HEK293T (cell line): ENCODE measurements around the gene IMMT.

ENCODE experiments used
- CTCF ChIA-PET: fragments of 350-600 bp; formaldehyde crosslinking; extraction: SDS; loops from one replicate; lab custom pipeline; 2021; ENCODE audit warnings: antibody characterized with exemption, inconsistent platforms; lab: Yijun Ruan, JAX
- POLR2A ChIA-PET: fragments of 350-600 bp; formaldehyde crosslinking; extraction: SDS; loops from one replicate; lab custom pipeline; 2020; ENCODE audit warnings: antibody characterized with exemption, inconsistent platforms; lab: Yijun Ruan, JAX
- DNase-seq: peaks from one replicate; pipeline ENCODE4 v3.0.0; 2012; ENCODE audit warnings: mixed read lengths; ENCODE audit errors: extremely low spot score
- ARNT ChIP-seq: fragments of 450-650 bp; IDR thresholded peaks from 2 replicates; pipeline ENCODE4 v1.6.1; 2017; ENCODE audit warnings: mild to moderate bottlenecking
- BHLHE40 ChIP-seq: fragments of 450-650 bp; IDR thresholded peaks from 2 replicates; pipeline ENCODE4 v1.6.1; 2016; ENCODE audit warnings: mild to moderate bottlenecking, moderate library complexity, borderline replicate concordance
- CTBP1 ChIP-seq: fragments of 450-650 bp; IDR thresholded peaks from 2 replicates; pipeline ENCODE4 v1.6.1; 2016; ENCODE audit warnings: borderline replicate concordance
- ELF4 ChIP-seq: fragments of 450-650 bp; IDR thresholded peaks from 2 replicates; pipeline ENCODE4 v1.6.1; 2017; ENCODE audit warnings: antibody characterized with exemption
- FOXA1 ChIP-seq: fragments of 450-650 bp; IDR thresholded peaks from 2 replicates; pipeline ENCODE4 v1.6.1; 2016; ENCODE audit warnings: mild to moderate bottlenecking
- FOXK2 ChIP-seq: fragments of 450-650 bp; IDR thresholded peaks from 2 replicates; pipeline ENCODE4 v1.6.1; 2016; ENCODE audit warnings: mild to moderate bottlenecking
- FOXM1 ChIP-seq: fragments of 450-650 bp; IDR thresholded peaks from 2 replicates; pipeline ENCODE4 v1.6.1; 2017; ENCODE audit warnings: mild to moderate bottlenecking, borderline replicate concordance
- HDGF ChIP-seq: fragments of 450-650 bp; IDR thresholded peaks from 2 replicates; pipeline ENCODE4 v1.6.1; 2017; ENCODE audit warnings: antibody characterized with exemption, borderline replicate concordance
- L3MBTL2 ChIP-seq: fragments of 450-650 bp; conservative IDR thresholded peaks from 2 replicates; pipeline ENCODE4 v1.6.1; 2016; ENCODE audit warnings: mild to moderate bottlenecking
- LEF1 ChIP-seq: fragments of 450-650 bp; IDR thresholded peaks from 2 replicates; pipeline ENCODE4 v1.6.1; 2017; ENCODE audit warnings: mild to moderate bottlenecking, borderline replicate concordance
- NFRKB ChIP-seq: fragments of 450-650 bp; IDR thresholded peaks from 2 replicates; pipeline ENCODE4 v1.6.1; 2016; ENCODE audit warnings: mild to moderate bottlenecking, moderate library complexity
- PKNOX1 ChIP-seq: fragments of 450-650 bp; IDR thresholded peaks from 2 replicates; pipeline ENCODE4 v1.6.1; 2016
- SP1 ChIP-seq: fragments of 450-650 bp; IDR thresholded peaks from 2 replicates; pipeline ENCODE4 v1.6.1; 2017
- SUZ12 ChIP-seq: fragments of 450-650 bp; IDR thresholded peaks from 2 replicates; pipeline ENCODE4 v1.6.1; 2016; ENCODE audit warnings: mild to moderate bottlenecking
- TARDBP ChIP-seq: fragments of 450-650 bp; IDR thresholded peaks from 2 replicates; pipeline ENCODE4 v1.6.1; 2016
- ZNF384 ChIP-seq: fragments of 450-650 bp; IDR thresholded peaks from 2 replicates; pipeline ENCODE4 v1.6.1; 2016

The IMMT gene

GRCh38 chr2:86214503-86214832, 19.2 kb upstream of the IMMT start:
- TF ChIP-seq L3MBTL2 = no peak
- TF ChIP-seq FOXM1 = no peak
- no peak for TF ChIP-seq SUZ12
- TF ChIP-seq NFRKB = no peak
- ChIA-PET POLR2A (no interaction called here), CTCF (interaction anchor here (0.6 kb wide), 1 partner anchor 157 kb away, joined by 3 read pairs; no protein-coding TSS in a partner anchor)
- DNase-seq = no peak

- no peak for DNase-seq
- ChIA-PET POLR2A (no interaction called here), CTCF (interaction anchor here (0.6 to 0.7 kb wide), 2 partner anchors 72 to 158 kb away, joined by 3 read pairs; no protein-coding TSS in a partner anchor)
- TF ChIP-seq ELF4 (no peak), CTBP1 (no peak), SUZ12 (no peak), BHLHE40 (no peak), PKNOX1 (no peak), NFRKB (no peak), ZNF384 (no peak), ARNT (no peak), TARDBP (no peak), LEF1 (no peak), L3MBTL2 (no peak), SP1 (no peak), FOXM1 (no peak), FOXK2 (no peak)
Observed at GRCh38 chr2:86213699-86214502, 18.6 kb upstream of the IMMT start.

GRCh38 chr2:86213056-86213455, 17.8 kb upstream of the IMMT start:
- TF ChIP-seq CTBP1 = no peak
- TF ChIP-seq FOXM1 = no peak
- TF ChIP-seq NFRKB = no peak
- no peak for TF ChIP-seq BHLHE40
- TF ChIP-seq SUZ12 = no peak
- no peak for TF ChIP-seq HDGF
- TF ChIP-seq FOXA1 = no peak
- no peak for TF ChIP-seq ELF4
- TF ChIP-seq SP1 = no peak
- no peak for TF ChIP-seq ARNT
- ChIA-PET POLR2A (no interaction called here), CTCF (no interaction called here)
- DNase-seq = no peak

- ChIA-PET CTCF (no interaction called here), POLR2A (no interaction called here)
- DNase-seq = no peak
- TF ChIP-seq CTBP1 (no peak), ELF4 (no peak), FOXM1 (no peak), SP1 (no peak)
Observed at GRCh38 chr2:86211796-86212188, 16.5 kb upstream of the IMMT start.

GRCh38 chr2:86211033-86211795, 16.0 kb upstream of the IMMT start:
- ChIA-PET CTCF (no interaction called here), POLR2A (no interaction called here)
- TF ChIP-seq L3MBTL2 (no peak), BHLHE40 (no peak), ELF4 (no peak), ZNF384 (no peak), SP1 (no peak), LEF1 (no peak), ARNT (no peak), NFRKB (no peak), SUZ12 (no peak), CTBP1 (no peak), TARDBP (no peak), FOXK2 (no peak), FOXM1 (no peak), FOXA1 (no peak), HDGF (no peak), PKNOX1 (no peak)
- DNase-seq = no peak

- ChIA-PET CTCF (interaction anchor here (0.6 to 1.2 kb wide), 2 partner anchors 69 to 303 kb away, joined by 3 to 4 read pairs; no protein-coding TSS in a partner anchor), POLR2A (interaction anchor here (1.0 kb wide), 1 partner anchor 8 kb away, joined by 3 read pairs; no protein-coding TSS in a partner anchor)
- no peak for DNase-seq
- TF ChIP-seq PKNOX1 (no peak), BHLHE40 (no peak), L3MBTL2 (no peak), CTBP1 (no peak), FOXK2 (no peak), ZNF384 (no peak)
Observed at GRCh38 chr2:86204458-86204857, 9.2 kb upstream of the IMMT start.
